ENCODE measurements around the gene HASPIN. TPM values are rescaled to one million over a fixed set of nuclear protein-coding genes. Genes with fewer than 3 reads are reported as not detected.
A peak's percentile ranks its signal among the peaks of the same experiment; 100 is the strongest.

The HASPIN gene
- total and polyA plus RNA-seq, 9 of the 15 experiments (the other 6 are each of a cell fraction or from before 2014, with no cell fraction given): 0.81 to 13.5 (median 9.9) TPM

DNA sequence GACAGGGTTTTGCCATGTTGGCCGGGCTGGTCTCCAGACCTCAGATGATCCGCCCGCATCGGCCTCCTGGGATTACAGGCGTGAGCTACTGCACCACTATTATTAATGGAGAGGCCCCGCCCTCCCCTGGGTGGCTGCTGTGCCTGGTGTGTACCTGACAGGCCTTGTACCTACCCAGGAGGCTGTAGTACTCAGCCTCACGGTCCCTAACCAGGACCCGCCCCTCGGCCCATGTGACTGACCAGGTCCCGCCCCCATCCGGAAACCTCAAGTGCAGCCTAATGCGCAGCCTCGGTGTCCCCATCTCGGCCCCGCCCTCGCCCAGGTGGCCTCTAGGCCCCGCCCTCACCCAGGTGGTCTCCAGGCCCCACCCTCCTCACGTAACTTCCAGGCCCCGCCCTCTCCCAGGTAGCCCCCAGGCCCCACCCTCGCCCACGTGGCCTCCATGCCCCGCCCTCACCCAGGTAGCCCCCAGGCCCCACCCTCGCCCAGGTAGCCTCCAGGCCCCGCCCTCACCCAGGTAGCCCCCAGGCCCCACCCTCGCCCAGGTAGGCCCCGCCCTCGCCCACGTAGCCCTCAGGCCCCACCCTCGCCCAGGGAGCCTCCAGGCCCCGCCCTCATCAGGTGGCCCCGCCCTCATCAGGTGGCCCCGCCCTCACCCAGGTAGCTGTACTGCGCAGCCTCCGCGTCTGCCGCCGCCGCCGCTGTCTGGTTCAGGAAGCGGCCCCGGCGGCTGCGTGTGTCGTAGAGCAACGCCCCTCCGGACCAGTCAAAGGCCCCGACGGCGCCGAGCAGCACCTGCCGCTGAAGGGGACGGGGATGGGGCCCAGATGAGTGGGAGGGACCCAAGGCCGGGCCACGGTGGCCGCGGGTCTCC, 31.0 kb downstream of the HASPIN start (continued):
- TF ChIP-seq, protein P1, sequence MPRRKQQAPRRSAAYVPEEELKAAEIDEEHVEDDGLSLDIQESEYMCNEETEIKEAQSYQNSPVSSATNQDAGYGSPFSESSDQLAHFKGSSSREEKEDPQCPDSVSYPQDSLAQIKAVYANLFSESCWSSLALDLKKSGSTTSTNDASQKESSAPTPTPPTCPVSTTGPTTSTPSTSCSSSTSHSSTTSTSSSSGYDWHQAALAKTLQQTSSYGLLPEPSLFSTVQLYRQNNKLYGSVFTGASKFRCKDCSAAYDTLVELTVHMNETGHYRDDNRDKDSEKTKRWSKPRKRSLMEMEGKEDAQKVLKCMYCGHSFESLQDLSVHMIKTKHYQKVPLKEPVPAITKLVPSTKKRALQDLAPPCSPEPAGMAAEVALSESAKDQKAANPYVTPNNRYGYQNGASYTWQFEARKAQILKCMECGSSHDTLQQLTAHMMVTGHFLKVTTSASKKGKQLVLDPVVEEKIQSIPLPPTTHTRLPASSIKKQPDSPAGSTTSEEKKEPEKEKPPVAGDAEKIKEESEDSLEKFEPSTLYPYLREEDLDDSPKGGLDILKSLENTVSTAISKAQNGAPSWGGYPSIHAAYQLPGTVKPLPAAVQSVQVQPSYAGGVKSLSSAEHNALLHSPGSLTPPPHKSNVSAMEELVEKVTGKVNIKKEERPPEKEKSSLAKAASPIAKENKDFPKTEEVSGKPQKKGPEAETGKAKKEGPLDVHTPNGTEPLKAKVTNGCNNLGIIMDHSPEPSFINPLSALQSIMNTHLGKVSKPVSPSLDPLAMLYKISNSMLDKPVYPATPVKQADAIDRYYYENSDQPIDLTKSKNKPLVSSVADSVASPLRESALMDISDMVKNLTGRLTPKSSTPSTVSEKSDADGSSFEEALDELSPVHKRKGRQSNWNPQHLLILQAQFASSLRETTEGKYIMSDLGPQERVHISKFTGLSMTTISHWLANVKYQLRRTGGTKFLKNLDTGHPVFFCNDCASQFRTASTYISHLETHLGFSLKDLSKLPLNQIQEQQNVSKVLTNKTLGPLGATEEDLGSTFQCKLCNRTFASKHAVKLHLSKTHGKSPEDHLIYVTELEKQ (CRISPR knock-in tag; IDR thresholded peaks at IDR 0.05): no peak
- TF ChIP-seq ZNF583 (CRISPR knock-in tag; IDR thresholded peaks at IDR 0.05) (0 out of 2 replicates have a peak, but pooled peaks have one; percentile 35), SMARCB1 (IDR thresholded peaks at IDR 0.05; ENCODE audit: insufficient read length, low read depth) (no peak), NCOA6 (IDR thresholded peaks at IDR 0.05) (peak; percentile 50; the same call in 1 of the 2 replicates), KLF16 (IDR thresholded peaks at IDR 0.05) (no peak), MAFK (IDR thresholded peaks at IDR 0.05; ENCODE audit: low read length) (no peak), SMAD4 (CRISPR knock-in tag; conservative IDR thresholded peaks at IDR 0.05) (0 out of 2 replicates have a peak, but pooled peaks have one; percentile 67), POLR2A (conservative IDR thresholded peaks at IDR 0.05) (peak; percentile 64), ELF1 (tag; IDR thresholded peaks at IDR 0.05) (0 out of 2 replicates have a peak, but pooled peaks have one; percentile 24), ZNF766 (CRISPR knock-in tag; conservative IDR thresholded peaks at IDR 0.05) (no peak), ZC3H11A (IDR thresholded peaks at IDR 0.05; ENCODE audit: low read depth, low read length) (no peak), HNRNPLL (IDR thresholded peaks at IDR 0.05; ENCODE audit: low read depth, low read length, poor library complexity, severe bottlenecking) (peak; percentile 52)
- TF ChIP-seq, protein P2, sequence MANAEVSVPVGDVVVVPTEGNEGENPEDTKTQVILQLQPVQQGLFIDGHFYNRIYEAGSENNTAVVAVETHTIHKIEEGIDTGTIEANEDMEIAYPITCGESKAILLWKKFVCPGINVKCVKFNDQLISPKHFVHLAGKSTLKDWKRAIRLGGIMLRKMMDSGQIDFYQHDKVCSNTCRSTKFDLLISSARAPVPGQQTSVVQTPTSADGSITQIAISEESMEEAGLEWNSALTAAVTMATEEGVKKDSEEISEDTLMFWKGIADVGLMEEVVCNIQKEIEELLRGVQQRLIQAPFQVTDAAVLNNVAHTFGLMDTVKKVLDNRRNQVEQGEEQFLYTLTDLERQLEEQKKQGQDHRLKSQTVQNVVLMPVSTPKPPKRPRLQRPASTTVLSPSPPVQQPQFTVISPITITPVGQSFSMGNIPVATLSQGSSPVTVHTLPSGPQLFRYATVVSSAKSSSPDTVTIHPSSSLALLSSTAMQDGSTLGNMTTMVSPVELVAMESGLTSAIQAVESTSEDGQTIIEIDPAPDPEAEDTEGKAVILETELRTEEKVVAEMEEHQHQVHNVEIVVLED (CRISPR knock-in tag; IDR thresholded peaks at IDR 0.05): no peak
- TF ChIP-seq, protein P3, sequence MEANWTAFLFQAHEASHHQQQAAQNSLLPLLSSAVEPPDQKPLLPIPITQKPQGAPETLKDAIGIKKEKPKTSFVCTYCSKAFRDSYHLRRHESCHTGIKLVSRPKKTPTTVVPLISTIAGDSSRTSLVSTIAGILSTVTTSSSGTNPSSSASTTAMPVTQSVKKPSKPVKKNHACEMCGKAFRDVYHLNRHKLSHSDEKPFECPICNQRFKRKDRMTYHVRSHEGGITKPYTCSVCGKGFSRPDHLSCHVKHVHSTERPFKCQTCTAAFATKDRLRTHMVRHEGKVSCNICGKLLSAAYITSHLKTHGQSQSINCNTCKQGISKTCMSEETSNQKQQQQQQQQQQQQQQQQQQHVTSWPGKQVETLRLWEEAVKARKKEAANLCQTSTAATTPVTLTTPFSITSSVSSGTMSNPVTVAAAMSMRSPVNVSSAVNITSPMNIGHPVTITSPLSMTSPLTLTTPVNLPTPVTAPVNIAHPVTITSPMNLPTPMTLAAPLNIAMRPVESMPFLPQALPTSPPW (CRISPR knock-in tag; IDR thresholded peaks at IDR 0.05): peak; percentile 73
- TF ChIP-seq, protein P4, sequence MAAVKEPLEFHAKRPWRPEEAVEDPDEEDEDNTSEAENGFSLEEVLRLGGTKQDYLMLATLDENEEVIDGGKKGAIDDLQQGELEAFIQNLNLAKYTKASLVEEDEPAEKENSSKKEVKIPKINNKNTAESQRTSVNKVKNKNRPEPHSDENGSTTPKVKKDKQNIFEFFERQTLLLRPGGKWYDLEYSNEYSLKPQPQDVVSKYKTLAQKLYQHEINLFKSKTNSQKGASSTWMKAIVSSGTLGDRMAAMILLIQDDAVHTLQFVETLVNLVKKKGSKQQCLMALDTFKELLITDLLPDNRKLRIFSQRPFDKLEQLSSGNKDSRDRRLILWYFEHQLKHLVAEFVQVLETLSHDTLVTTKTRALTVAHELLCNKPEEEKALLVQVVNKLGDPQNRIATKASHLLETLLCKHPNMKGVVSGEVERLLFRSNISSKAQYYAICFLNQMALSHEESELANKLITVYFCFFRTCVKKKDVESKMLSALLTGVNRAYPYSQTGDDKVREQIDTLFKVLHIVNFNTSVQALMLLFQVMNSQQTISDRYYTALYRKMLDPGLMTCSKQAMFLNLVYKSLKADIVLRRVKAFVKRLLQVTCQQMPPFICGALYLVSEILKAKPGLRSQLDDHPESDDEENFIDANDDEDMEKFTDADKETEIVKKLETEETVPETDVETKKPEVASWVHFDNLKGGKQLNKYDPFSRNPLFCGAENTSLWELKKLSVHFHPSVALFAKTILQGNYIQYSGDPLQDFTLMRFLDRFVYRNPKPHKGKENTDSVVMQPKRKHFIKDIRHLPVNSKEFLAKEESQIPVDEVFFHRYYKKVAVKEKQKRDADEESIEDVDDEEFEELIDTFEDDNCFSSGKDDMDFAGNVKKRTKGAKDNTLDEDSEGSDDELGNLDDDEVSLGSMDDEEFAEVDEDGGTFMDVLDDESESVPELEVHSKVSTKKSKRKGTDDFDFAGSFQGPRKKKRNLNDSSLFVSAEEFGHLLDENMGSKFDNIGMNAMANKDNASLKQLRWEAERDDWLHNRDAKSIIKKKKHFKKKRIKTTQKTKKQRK (IDR thresholded peaks at IDR 0.05; ENCODE audit: borderline replicate concordance, low read depth, low read length): no peak
